Activated naive CD8-positive, alpha-beta T cell treated with anti-CD3 and anti-CD28 coated beads, Interleukin-2, amount 50 U/mL, for 24 hours (primary cell): Measurements from ENCODE around the gene INTS13.
"Not testable (repeated sequence)": the region's sequence is repeated elsewhere in the genome, so short reads cannot be mapped to it uniquely, and the experiment has no call there.

Experiments
- ATAC-seq: fragments of 150-1000 bp; cut with Tn5 transposase; one replicate; pipeline ENCODE4 v1.10.0; 2021
- DNase-seq: peaks from one replicate; pipeline ENCODE4 v3.0.0; 2021
- H3K27ac Mint-ChIP-seq: one replicate; pipeline ENCODE4 v1.8.0; 2021; ENCODE audit warnings: mild to moderate bottlenecking, mixed read lengths
- H3K27me3 Mint-ChIP-seq: one replicate; pipeline ENCODE4 v1.8.0; 2021; ENCODE audit warnings: mixed read lengths
- H3K36me3 Mint-ChIP-seq: one replicate; pipeline ENCODE4 v1.8.0; 2021; ENCODE audit warnings: low read depth, mixed read lengths
- H3K4me1 Mint-ChIP-seq: one replicate; pipeline ENCODE4 v1.8.0; 2021; ENCODE audit warnings: mixed read lengths
- H3K4me3 Mint-ChIP-seq: one replicate; pipeline ENCODE4 v1.8.0; 2021; ENCODE audit warnings: mild to moderate bottlenecking, moderate library complexity, mixed read lengths
- H3K9me3 Mint-ChIP-seq: one replicate; pipeline ENCODE4 v1.8.0; 2021; ENCODE audit warnings: mixed read lengths

Gene INTS13

DNA sequence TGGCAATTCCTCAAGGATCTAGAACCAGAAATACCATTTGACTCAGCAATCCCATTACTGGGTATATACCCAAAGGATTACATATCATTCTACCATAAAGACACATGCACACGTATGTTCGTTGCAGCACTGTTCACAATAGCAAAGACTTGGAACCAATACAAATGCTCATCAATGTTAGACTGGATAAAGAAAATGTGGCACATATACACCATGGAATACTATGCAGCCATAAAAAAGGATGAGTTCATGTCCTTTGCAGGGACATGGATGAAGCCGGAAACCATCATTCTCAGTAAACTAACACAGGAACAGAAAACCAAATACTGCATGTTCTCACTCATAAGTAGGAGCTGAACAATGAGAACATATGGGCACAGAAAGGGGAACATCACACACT is 34.4 kb downstream of the INTS13 start:
- peaks cover 78% of the 10 kb centered on the region for H3K36me3 Mint-ChIP-seq
- H3K27ac Mint-ChIP-seq, H3K4me1 Mint-ChIP-seq, H3K9me3 Mint-ChIP-seq, ATAC-seq, DNase-seq, H3K4me3 Mint-ChIP-seq, H3K27me3 Mint-ChIP-seq: not testable (repeated sequence)

DNA sequence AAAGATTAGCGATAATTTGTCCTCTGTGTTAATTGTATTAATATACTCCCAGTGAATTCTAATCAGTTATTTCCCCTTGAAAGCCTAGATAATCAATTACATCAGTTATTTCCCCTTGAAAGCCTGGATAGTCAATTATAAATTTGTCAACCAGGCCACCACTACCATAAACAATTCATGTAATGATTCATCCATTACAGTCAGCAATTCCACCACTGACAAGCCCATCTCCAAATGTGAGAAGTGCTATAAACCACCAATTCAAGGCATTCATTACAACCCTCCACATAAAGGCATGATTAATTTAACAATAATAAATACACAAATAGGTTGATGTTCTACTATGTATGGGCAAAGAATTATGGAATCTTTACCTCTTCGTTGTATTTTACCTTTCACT is 40.9 kb downstream of the INTS13 start:
- peaks cover 8% of the 10 kb centered on the region for H3K4me1 Mint-ChIP-seq
- ATAC-seq: peak; percentile 49
- DNase-seq: no peak
- no peak overlapping the region for H3K27ac Mint-ChIP-seq
- no peak overlapping the region for H3K4me3 Mint-ChIP-seq
- H3K27me3 Mint-ChIP-seq: no peaks in the 10 kb centered on the region
- peaks cover 44% of the 10 kb centered on the region for H3K36me3 Mint-ChIP-seq
- no peaks in the 10 kb centered on the region for H3K9me3 Mint-ChIP-seq

DNA sequence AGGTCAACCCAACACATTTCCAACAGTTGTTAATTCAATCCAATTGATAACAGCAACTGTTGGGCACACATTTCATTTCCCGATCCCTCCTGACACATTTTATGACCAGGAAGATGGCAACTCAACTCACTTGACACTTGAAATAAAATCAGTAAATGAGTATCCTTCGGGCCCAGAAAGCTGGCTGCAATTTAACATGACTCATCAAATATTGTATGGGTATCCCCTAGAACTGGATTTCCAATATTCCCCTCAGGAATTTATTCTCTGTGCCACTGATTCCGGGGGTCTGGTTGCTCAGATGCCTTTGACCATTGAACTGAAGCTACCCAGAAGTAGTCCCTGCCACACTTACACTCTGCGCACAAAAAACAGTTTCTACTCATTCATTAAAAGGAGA is 42.1 kb downstream of the INTS13 start:
- Mint-ChIP-seq H3K27me3 (no peaks in the 10 kb centered on the region), H3K9me3 (no peaks in the 10 kb centered on the region), H3K36me3 (peaks cover 31% of the 10 kb centered on the region), H3K4me1 (peaks cover 8% of the 10 kb centered on the region), H3K4me3 (no peak overlapping the region), H3K27ac (no peak overlapping the region)
- ATAC-seq (no peak), DNase-seq (no peak)

DNA sequence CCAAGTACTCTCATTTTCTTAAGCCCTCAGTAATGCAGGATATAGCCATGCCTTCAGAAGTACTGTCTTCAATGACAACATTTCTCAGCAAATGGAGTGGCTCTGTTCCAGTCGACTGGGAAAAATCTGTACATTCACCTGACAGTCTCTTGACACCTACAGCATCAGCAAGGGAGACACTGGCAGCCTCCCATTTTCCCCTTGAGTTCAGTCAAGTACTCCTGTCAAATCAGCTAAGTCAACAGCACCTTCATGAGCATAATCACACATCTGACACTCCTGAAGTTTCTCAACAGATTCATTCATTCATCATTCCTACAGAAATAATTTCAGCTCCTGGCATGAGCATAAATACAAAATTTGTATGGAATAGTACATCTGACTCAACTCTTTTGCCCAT is 46.1 kb downstream of the INTS13 start:
- H3K27ac Mint-ChIP-seq: no peak overlapping the region
- H3K27me3 Mint-ChIP-seq: no peaks in the 10 kb centered on the region
- no peak for DNase-seq
- peaks cover 7% of the 10 kb centered on the region for H3K36me3 Mint-ChIP-seq
- ATAC-seq: no peak
- H3K4me3 Mint-ChIP-seq: no peak overlapping the region
- H3K4me1 Mint-ChIP-seq: peaks cover 2% of the 10 kb centered on the region
- H3K9me3 Mint-ChIP-seq: no peaks in the 10 kb centered on the region

DNA sequence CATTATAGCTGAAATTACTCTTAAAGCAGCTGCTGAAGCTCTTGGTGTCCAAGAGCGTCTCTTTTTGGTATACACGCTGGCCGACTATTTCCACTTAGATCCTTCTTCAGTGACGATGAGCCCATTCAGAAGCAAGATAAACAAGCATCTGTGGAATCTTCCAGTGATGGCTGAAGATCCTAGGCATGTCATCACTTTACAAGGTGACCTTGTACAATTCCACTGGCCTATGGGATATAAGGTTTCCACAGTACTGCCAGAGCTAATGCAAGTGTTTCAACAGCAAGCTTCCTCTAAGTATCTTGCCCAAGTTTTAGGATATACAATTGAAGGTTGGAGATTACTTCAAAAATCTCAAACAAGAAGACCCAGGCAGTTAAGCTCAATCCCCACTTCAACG is 47.0 kb downstream of the INTS13 start:
- DNase-seq (no peak), ATAC-seq (no peak)
- H3K36me3 Mint-ChIP-seq: peaks cover under 1% of the 10 kb centered on the region
- no peak overlapping the region for H3K27ac Mint-ChIP-seq
- H3K9me3 Mint-ChIP-seq: no peaks in the 10 kb centered on the region
- no peaks in the 10 kb centered on the region for H3K27me3 Mint-ChIP-seq
- H3K4me1 Mint-ChIP-seq: no peaks in the 10 kb centered on the region
- no peak overlapping the region for H3K4me3 Mint-ChIP-seq

DNA sequence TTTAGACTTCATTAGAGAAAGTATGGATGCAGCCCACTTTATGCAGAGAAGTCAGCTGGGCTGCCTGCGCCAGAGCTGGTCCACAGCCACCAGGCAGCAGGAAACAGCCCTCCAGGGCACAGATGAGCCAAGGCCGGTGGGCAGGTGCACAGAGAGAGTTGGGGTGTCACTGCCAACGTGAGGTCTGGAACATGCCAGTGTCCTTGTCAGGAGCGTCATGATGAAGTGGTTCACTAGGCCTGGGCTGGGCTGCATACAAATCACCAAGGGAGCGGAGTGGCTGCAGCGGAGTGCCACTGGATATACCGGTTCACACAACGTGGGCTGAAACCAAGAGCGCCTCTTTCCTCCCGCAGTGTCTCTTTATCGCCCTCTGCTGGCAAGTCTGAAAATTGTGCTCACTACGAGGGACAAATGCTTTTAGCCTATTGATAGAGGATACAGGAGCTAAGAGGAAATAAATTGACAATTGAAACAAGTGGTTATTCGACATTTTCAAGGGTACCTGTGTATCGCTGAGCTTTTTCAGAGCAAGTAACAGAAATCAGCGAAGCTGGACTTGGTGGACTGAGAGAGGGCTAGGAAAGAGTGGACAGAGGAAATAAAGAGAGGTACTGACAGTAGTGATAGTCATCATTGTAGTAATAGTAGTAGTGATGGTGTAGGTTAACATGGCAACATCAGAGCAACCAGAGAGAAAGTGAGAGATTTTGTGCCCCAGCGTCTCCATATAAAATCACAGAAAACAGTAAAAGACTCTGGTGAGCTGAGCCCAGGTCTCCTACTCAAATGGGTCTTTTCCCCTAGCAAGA is 52.8 kb downstream of the INTS13 start:
- DNase-seq (peak; percentile 84), ATAC-seq (peak; percentile 92)
- peak overlapping the region; percentile 53 for H3K4me3 Mint-ChIP-seq
- H3K27me3 Mint-ChIP-seq: peaks cover 9% of the 10 kb centered on the region
- H3K4me1 Mint-ChIP-seq: peaks cover 3% of the 10 kb centered on the region
- no peaks in the 10 kb centered on the region for H3K9me3 Mint-ChIP-seq
- no peaks in the 10 kb centered on the region for H3K36me3 Mint-ChIP-seq
- no peak overlapping the region for H3K27ac Mint-ChIP-seq

DNA sequence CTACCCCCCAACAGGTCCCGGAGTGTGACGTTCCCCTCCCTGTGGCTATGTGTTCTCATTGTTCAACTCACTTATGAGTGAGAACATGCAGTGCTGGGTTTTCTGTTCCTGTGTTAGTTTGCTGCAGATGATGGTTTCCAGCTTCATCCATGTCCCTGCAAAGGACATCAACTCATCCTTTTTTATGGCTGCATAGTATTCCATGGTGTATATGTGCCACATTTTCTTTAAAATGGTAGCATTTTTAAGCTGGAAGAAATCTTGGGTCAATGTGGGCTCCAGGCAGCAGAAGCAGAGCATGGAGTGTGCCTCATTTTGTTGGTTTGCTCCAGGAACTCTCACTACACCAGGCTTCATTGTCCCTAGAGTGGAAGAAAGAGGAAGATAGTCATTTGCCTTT is 57.2 kb downstream of the INTS13 start:
- Mint-ChIP-seq H3K4me3 (no peak overlapping the region), H3K27ac (no peak overlapping the region), H3K36me3 (no peaks in the 10 kb centered on the region), H3K4me1 (peaks cover 3% of the 10 kb centered on the region), H3K9me3 (no peaks in the 10 kb centered on the region), H3K27me3 (peaks cover 9% of the 10 kb centered on the region)
- no peak for DNase-seq
- no peak for ATAC-seq

DNA sequence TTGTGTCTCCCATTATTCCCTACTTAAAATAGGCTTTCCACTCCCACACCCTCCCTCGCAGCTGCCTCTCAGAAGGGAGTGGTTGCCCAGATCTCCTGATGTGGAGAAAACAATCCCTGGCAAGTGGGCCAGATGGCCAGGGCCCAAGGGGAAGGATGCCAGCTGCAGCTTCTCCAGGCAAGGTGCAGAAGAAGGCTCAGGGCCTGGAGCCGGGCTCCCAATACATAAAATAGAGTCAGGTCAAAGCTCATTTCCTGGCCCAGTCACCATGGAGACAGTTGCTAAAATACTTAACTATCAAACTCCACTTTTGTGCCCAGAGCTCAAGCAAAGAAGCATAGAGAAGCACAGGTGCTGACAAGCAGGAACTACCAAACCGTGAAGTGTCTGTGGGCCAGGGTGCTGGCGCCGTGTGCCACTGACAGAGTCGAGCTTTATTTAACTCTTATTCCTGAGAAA is 59.1 kb downstream of the INTS13 start:
- no peak overlapping the region for H3K4me3 Mint-ChIP-seq
- no peaks in the 10 kb centered on the region for H3K9me3 Mint-ChIP-seq
- H3K4me1 Mint-ChIP-seq: no peaks in the 10 kb centered on the region
- H3K27me3 Mint-ChIP-seq: peaks cover 5% of the 10 kb centered on the region
- no peak overlapping the region for H3K27ac Mint-ChIP-seq
- DNase-seq: no peak
- no peaks in the 10 kb centered on the region for H3K36me3 Mint-ChIP-seq
- no peak for ATAC-seq

DNA sequence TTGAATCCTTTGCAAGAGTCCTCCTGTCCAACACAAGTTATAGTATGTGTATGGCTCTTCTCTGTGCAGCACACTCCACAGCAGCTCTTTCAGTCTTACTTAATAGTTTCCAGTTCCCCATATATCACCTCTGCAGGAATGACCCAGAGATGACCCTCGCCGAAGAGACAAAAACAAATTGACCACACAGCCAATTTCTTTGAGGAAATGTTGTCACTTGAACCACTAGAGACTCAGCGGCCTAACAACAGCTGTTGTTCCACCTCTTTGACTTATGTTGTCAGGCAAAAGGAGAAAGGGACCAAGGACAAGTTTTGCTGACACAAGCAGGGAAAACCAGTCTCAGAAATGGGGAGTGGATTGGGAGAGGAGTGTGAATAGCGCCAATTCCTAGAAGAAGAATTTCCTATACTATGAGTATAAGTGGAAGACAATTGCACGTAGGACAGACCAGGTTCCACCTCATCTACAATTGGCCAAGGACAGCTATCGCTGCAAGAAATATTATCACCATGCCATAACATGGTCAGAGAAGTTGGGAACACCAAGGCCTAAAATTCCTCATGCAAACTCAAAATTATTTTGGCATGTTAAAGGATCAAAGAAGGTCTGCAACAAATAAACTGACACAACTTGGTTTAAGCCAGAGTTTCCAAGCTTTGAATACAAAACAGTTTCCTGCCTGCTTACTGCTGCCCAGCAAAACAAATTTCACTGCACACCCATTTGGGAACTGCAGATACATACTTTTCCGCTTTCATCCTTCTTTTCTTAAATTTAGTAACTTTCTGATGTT is 63.1 kb downstream of the INTS13 start:
- Mint-ChIP-seq H3K36me3 (no peaks in the 10 kb centered on the region), H3K4me3 (no peak overlapping the region), H3K27ac (no peak overlapping the region), H3K9me3 (no peaks in the 10 kb centered on the region), H3K27me3 (peaks cover 7% of the 10 kb centered on the region), H3K4me1 (peaks cover 12% of the 10 kb centered on the region)
- no peak for DNase-seq
- no peak for ATAC-seq

DNA sequence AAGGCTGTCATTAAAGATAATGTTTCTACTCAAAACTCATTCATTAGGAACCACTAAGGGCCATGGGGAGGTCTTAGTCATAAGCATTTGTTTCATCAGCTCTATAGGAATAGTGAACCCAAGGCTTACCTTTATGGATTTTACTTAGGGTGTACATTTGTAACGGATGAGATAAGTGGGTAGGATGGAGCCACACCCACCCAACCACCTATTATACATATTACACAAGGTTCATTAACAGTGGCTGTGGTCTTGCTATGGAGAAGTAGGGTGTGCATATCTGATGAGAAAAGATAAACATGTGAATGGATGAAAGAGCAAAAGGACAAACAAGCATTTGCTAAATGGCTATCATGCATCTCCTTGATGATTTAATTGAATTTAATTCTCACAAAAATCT is 65.2 kb downstream of the INTS13 start:
- H3K4me3 Mint-ChIP-seq: no peak overlapping the region

DNA sequence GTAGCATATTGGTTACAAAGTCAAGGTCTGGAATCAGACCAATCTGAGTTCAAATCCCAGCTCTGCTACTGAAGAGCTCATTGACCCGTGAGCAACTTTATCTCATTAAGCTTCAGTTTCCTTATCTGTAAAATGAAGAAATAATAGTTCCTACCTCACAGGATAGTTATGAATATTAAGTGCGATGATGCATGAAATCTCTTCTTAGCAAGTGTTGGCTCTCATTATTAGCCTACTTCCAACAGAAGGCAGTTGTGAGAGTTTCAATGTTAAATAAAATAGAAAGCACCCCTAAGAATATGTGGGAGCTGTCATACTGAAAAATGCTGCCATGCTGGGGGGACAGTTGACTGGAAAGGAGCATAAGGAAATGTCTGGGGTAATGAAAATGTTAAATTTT is 65.8 kb downstream of the INTS13 start:
- H3K9me3 Mint-ChIP-seq: no peaks in the 10 kb centered on the region
- no peaks in the 10 kb centered on the region for H3K36me3 Mint-ChIP-seq
- H3K27ac Mint-ChIP-seq: no peak overlapping the region
- H3K4me3 Mint-ChIP-seq: no peak overlapping the region
- peaks cover 21% of the 10 kb centered on the region for H3K4me1 Mint-ChIP-seq
- H3K27me3 Mint-ChIP-seq: peaks cover 7% of the 10 kb centered on the region
- ATAC-seq (no peak), DNase-seq (no peak)

More for the DNA sequence above, 65.2 kb downstream of the INTS13 start:
- Mint-ChIP-seq H3K36me3 (no peaks in the 10 kb centered on the region), H3K4me1 (peaks cover 15% of the 10 kb centered on the region), H3K9me3 (no peaks in the 10 kb centered on the region), H3K27ac (no peak overlapping the region), H3K27me3 (peaks cover 7% of the 10 kb centered on the region)
- ATAC-seq (no peak), DNase-seq (no peak)

DNA sequence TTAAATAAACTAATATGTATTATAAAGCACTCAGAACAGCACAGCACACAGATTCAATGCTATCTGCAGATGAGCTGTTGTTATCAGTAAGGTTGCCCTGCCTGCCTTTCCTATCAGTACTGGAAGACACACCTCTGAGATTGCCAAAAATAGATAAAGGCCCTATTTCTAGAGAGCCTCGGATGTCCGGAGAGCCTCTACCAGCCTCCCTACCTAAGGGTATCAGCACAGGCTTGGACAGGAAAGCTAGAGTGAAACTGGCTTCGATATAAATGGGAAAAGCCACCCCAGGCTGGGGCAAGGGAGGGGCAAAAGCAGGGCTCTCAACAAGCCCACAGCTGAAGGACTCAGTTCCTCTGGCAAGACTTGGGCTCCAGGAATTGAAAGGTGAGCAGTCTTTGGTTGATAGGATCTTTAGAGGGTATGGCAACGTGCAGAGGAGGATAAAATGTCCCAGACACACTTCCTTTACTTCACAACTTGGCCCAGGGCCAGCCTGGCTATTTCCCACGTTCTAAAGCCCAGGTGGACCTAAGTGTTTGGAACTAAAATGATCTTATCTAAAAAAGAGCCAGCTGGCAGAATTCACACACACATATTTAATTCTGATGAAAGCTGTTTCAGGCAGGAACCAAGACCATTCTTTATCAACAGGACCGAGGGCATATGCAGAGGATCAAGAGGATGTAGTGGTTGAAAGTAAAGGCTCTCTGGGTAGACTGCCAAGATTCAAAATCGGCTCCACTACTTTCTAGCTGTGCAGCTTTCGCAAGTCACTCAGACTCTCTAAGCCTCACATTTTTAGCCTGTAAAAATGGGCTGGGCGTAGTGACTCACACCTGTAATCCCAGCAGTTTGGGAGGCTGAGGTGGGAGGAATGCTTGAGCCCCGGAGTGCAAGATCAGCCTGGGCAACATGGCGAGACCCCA is 67.0 kb downstream of the INTS13 start:
- H3K9me3 Mint-ChIP-seq: no peaks in the 10 kb centered on the region
- peaks cover 7% of the 10 kb centered on the region for H3K27me3 Mint-ChIP-seq
- DNase-seq (no peak), ATAC-seq (no peak)
- no peaks in the 10 kb centered on the region for H3K36me3 Mint-ChIP-seq
- H3K4me3 Mint-ChIP-seq: no peak overlapping the region
- peaks cover 23% of the 10 kb centered on the region for H3K4me1 Mint-ChIP-seq
- no peak overlapping the region for H3K27ac Mint-ChIP-seq

DNA sequence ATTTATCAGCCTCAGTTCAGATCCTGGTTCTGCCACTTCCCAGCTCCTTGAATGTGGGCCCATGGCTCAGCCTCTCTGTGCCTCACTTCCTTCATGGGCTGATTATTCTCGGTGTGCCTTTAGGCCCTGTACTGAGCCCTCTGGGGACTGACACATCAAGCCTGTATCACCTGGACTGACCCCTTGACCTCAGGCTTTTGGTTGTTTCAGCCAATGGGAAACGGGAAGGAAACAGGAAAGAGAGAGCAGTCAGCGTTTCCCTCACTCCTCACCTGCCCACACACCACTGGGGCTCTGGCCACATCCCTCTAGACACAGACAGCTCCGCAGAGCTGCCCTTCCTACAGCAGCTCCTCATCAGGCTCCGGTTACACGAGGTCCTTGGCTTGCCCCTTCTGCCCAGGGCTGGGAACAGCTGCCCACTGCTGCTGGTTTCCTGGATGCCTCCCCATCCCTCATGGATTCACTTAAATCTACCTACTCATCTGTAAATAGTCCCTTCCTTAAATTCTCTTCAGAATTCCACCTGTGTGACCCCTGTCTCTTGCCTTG is 67.8 kb downstream of the INTS13 start:
- Mint-ChIP-seq H3K4me1 (peaks cover 23% of the 10 kb centered on the region), H3K36me3 (no peaks in the 10 kb centered on the region), H3K27ac (no peak overlapping the region), H3K4me3 (no peak overlapping the region), H3K27me3 (peaks cover 7% of the 10 kb centered on the region), H3K9me3 (no peaks in the 10 kb centered on the region)
- no peak for ATAC-seq
- DNase-seq: no peak

DNA sequence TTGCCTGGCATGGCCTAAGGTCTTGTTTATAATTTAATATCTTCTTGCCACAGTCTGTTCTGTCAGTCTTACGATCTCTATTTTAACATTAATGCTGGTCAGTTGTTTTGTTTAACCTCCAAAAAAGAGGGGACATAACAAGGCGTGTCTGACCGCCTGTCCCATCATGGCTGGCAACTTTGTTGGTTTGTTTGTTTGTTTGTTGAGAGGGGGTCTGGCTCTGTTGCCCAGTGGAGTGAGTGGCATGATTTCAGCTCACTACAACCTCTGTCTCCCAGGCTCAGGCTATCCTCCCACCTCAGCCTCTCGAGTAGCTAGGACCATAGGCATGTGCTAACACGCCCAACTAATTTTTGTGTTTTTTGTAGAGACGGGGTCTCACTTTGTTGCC is 68.7 kb downstream of the INTS13 start:
- no peak overlapping the region for H3K27ac Mint-ChIP-seq
- H3K27me3 Mint-ChIP-seq: peaks cover 10% of the 10 kb centered on the region
- H3K9me3 Mint-ChIP-seq: no peaks in the 10 kb centered on the region
- H3K4me3 Mint-ChIP-seq: no peak overlapping the region
- H3K36me3 Mint-ChIP-seq: no peaks in the 10 kb centered on the region
- DNase-seq (no peak), ATAC-seq (no peak)
- peaks cover 23% of the 10 kb centered on the region for H3K4me1 Mint-ChIP-seq
